NOMO-1 (cell line): Measurements from ENCODE around the gene NTRK2.

Experiments used
- DNase-seq, 2 experiments: peaks; one replicate each; lab custom pipeline; 2025; ENCODE audit not compliant: unreplicated experiment in 2 of 2; lab: John Stamatoyannopoulos, UW

Gene NTRK2

DNA sequence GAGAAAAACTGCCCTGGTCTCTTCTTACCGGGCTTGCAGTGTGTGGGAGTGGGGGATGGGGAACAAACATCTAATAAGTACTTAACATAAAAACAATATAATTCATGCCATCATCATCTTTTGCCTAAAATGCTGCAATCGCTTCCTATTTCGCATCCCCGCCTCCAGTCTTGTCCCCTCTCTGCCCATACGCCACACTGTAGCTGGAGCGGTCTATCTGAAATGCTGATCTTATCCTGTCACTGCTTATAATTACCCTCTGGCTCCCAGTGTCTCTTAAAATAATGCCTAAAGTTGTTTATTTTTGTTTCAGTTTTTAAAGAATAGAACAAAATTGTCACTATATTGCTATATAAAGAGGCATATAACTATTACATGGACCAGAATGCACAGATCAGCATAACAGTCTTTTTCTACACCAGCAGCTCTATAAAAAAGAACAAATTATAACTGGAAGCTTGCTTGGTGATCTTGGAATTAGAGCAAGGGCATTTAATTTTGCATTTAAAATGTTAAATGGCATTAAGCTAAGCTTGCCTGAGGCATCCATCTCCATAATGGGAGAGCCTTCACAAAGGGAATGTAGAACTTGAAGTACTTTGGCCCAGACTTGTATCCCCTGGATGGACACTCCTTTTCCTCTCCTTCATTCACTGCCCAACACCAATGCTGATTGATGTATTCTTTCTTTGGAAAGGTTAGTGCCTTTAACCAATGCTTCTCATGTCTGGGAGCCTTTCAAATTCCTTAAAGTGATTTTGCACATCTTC is 12.2 kb downstream of the NTRK2 start:
- DNase-seq, result no peak

DNA sequence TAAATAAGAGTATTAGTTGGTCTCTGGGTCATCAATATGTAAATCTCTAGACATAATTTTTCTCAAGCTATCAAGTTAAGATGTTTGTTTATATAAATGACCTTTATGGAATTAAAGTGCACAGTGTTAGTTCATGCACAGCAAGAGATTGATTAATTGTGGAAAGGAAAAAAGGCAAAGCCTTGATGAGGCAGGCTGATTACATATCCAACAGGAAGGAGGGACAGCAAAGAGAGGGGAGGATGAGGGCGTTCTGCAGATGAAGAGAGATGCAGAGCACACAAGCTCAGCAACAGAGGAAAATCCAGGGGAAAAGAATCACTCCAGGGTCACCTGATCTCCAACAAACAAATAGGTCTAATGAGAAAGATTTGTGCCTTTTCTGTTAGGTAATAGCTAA is 16.5 kb downstream of the NTRK2 start:
- DNase-seq, result no peak

DNA sequence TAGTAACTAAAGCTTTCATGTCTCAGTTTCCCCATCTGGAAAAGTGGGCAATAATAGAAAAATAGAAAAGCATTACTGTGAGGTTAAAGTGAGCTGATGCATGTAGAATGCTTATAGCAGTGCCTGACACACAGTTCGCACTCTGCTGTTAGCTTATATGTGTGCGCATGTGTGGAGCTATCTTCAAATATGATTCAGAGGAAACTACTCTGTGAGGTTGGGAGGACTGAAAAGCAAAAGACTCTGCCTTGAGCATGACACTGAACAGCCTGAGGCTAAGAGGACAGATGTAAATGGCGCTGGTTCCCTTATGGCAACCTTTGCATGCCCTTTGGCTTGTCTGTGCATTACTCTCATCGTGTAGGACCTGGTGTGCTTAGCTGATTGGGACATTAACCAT is 19.4 kb downstream of the NTRK2 start:
- DNase-seq, result no peak

DNA sequence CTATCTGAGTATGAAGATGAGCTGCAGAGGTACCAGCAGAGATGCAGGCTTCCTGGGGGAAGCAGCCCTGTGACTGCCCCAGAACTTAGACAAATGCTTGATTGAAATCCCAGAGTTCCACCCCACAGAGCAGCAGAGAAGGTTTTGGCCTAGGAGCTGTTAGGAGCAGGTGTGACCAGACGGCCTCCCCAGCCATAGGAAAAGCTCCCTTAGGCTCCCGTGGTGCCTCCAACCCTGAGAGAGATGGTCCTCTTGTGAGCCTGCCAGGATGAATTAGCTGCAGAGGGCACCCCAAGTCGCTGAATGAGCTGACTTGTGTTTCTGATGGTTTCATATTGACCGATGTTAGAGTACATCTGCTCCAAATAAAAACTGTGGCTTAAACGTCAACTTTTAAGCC is 22.1 kb downstream of the NTRK2 start:
- no peak for DNase-seq

DNA sequence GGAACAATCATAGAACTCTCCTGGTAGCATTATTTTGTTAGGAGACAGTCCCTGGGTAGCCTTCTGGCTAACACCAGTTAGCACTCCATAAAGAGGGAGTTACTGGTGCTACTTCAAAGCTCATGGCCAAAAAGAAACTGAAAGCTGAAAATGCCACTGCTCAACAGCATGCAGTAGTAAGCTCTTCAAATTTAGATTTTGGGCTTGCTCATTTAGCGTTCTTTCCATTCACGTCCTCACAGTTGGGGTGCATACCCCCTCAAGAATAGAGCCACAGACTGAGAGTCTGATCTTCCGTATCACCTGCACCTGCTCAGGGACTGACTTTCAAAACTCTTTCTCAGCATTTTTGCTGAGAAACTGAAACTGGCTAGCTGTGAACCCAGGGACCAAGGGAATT is 24.7 kb downstream of the NTRK2 start:
- DNase-seq, result no peak

DNA sequence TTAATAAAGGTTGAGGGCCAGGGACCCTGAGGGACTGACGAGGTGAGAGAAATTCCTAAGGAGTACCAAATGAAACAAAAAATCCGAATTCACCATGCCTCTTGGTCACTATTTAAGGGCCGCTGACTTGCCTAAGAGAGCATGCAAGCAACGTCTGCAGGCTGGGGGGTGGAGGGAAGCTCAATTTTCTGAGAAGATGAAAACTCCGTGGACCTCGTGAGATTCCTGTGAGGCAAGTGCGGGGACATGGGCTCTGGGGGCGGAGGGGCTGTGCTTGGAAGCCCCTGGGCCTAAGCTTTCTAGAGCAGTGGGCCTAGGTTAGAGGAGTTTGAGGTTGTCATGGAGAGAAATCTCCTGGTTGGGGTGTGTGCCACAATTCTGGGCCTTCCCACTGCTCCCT is 27.5 kb downstream of the NTRK2 start:
- DNase-seq, result no peak

DNA sequence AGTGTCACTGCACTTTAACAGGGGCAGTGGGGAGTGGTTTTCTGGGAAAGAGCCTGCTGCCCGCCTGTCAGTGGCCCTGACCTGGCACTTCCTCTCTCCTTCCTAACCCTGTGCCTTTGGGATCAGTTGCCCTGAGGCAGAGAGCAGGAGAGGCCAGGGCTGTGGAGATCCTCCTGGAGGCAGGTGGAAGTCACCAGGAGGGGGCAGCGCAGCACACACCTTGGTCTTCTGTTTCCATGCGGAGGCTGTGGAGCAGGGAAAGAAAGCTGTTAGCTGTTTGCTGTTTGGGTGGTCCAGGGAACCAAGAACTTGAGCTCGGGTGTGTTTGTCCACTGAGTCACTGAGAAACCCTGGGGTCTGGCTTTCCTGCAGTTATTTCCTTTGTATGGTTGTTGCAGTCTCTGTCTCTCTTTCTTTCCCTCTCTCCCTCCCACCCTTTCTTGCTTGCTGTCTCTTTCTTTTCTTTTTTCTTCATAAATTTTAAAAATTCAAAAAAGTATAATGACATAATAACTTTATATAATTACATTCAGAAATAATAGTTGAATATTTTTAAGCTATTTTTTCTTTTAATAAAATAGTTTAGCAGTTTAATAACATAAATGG is 28.1 kb downstream of the NTRK2 start:
- DNase-seq, result no peak

DNA sequence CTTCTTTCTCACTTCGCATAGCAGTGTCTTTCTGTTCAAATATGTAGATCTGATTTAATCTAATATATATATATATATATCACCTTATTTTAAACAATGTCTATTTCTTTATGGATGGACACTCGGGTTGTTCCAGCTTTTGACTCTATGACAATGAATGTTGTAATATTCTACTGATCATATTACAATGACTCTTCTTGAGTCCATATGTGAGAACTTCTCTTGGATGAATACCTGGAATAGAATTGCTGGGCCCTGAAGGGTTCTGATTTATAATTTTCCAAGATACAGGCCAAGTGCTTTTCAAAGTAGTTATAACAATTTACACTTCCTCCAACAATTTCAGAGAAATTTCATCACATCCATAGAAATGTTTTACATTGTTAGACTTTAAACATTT is 28.8 kb downstream of the NTRK2 start:
- DNase-seq, result no peak

DNA sequence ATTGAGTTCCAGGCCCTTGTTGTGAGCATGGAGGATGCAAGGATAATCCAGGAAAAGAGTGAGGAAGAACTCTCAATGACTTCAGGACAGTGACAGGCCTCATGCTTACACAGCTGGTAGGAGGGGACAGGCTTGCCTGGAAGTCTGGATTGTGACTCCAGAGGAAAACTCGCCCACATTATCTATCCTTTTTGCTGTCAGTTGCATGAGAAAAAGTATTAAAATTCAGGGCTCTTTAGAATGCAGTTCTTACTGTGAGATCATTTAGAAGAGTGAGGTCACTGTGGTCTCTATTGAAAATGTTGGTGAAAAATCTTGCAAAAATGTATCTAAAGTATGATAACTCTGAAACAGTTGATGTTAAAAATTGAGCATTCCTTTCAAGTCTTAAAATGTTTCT is 30.5 kb downstream of the NTRK2 start:
- no peak for DNase-seq

DNA sequence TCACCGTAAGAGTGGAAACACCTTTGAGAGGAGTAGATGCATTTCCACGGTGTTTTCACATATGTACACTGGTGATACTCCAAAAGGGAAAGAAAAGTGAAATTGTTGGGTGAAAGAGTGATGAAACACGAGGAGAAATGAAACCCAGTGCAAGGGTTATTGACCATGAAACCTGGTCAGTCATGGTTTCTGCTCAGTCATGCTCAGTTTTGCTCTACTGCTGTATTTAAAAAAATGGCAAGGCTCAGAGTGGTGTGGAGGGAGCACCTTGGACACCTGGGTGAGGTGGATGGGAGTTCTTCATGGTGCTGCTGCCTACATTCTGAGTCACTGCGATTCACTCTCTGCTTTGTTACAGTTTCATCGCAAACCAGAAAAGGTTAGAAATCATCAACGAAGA is 32.3 kb downstream of the NTRK2 start:
- DNase-seq, result no peak

DNA sequence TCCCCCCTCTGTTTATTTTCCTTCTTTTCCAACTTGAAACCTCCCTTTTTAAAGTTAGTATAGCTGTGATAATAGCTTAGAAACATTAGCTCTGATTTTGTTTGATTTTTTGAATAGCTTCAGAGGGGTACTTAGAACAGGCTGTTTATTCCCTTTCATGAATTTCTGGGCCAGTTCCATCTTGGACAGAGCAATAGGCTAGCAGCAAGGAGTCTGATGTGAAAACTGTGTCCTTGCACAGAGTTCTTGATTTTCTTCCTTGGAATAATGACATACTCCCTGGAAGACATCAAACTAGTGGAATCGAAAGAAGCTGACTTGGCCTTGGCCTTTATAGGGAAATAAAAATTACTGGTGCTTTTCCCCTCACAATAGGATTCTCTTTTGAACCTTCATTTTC is 32.9 kb downstream of the NTRK2 start:
- no peak for DNase-seq

DNA sequence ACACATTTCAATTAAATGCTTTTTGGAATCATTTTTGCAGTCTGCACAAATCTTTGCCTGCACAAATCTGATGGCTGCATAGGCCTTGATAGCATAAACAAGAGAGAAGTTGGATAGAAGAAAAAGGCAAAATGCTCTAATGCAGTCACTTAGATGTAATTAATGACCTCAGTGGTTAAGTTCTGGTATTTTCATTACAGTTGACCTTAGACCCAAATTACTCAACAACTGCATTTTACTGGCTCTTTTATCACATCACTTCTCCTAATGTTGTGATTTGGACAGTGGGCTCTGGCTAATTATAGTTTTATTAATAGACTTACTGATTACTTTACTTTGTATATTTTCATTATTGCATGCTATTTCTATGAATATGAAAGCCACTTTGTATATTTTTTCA is 34.3 kb downstream of the NTRK2 start:
- DNase-seq, result peak in 1 of 2 experiments; percentile 8

DNA sequence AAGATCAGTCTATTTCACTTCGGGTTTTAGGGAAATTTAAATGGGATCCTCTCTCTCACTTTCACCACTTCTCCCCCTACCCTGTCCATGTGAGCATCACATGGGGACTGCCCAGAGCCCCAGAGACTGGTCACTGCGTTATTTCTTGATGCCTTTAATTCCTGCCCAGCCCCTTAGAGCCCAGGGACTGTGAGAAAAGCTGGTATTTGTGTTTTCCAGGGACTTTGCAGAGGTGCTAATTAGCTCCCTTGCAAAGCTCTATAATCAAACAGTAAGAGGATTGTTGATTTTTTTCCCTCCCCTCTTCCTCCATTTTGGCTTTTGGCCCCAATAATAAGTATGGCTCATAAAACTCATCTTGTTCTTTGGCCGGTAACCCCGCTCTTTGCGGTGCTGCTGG is 35.6 kb downstream of the NTRK2 start:
- no peak for DNase-seq

DNA sequence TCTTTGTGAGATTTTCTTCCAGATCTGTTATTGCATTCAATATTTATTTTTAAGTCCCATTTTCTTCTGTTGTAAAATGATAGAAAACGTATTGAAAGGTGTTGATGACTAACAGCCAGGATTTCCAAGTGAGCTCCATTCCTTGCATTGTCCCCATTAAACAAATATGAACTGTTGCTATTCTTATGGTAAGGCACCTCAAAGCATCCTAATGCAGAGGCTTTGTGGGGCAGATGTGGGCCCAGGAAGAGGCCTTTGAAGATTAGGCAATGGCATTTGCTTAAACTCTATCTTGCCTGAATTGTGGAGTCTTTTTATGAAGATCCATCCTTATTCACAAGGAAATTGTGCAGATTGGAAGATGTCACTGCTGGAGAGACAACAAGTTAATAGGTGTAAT is 38.9 kb downstream of the NTRK2 start:
- DNase-seq, result no peak

DNA sequence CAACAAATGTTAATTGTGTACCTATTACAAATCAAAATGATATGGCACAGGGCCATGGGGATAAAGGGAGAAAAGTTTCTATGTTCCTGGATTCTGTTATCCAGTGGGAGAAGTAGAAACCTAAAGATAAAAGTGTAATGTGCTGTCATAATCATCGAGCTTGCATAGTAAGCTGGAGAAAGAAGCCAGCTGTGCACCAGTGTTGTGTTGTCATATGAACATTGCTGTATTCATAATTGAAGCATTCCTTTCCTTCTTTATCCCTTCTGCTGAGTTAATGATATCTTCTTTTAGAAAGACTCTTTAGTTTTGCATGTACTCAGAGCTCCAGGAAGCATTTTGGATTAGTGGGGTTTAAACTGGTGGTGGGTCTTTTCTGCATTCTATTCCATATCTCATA is 39.5 kb downstream of the NTRK2 start:
- DNase-seq, result no peak

DNA sequence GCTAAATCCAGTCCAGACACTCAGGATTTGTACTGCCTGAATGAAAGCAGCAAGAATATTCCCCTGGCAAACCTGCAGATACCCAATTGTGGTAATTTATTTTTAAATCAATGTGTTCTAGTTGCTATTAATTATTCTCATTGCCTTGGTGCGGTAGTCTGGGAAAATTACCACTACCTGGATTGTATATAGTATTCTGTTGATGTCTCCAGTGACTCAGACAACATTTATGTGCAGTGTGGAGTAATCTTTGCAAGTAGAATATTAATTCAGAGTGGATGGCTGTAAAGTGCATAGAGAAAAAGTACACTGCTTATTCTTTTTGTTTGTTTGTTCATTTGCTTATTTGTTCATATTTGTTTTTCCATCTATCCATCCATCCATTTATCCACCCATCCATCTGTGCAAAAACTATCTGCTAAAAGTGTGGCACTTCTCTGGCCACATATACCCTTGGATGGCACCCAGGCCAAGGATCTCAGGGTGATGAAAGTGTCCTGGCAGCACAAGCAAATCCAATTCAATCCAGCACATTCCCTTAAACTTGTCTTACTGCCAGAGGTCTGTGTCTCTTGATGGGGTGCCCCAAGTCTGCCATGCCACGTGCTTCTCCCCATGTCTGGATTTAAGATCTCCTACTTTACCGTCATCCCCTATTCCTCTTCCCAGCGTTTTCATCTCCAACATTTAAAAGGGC is 41.3 kb downstream of the NTRK2 start:
- DNase-seq, result no peak

DNA sequence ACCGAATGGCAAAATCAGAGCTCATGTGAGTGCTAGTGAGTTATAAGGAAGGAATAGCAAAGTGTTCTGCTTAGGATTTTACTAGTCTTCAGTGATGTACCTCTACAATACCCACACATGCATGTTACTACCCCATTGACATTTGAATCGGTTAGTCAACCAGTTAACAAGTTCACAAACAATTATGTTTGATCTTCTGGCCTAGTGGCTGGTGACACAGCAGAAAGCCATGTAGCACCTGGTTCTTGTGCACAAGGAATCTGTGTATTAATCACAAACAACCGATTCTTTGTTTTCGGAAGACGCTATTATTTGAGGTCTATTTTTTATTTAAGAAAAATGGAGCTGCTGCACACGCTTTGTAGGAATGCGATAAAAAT is 41.9 kb downstream of the NTRK2 start:
- DNase-seq, result no peak

DNA sequence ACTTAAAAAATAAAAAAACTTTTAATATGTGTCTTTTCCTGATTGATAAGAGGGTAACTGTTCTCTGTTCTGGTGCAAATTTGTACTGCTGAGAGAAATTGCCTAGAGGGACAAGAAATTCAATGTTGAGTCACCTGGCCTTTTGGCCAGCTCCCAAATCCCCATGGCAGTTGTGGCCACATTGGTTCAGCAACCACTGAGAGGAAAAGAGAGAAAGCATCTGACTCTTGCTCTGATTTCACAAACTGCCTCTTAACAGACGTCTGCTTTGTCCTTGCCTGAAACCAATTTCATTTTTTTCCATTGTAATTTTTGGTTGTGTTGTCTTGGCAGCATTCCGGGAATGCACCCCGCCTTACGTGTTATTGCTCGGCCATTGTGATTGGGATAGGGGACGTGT is 42.4 kb downstream of the NTRK2 start:
- DNase-seq, result peak in 1 of 2 experiments; percentile 3

DNA sequence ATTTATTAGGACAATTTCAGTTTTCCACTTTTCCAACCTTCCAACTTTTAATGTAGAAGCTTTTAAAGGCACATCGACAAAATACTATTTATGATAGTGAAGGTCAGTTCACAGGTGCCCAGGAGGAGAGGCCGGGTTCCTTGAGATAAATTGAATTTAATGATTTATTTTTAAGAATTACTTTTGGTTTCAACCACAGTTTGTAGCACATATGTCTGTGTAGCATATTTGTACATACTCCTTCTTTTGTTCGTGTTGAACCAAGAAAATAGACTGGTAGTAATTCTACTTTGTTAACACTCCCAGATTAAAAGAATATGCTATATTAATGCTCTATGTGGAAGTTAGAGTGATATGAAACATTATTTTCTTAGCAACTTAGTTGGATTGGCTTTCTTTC is 46.7 kb downstream of the NTRK2 start:
- no peak for DNase-seq

DNA sequence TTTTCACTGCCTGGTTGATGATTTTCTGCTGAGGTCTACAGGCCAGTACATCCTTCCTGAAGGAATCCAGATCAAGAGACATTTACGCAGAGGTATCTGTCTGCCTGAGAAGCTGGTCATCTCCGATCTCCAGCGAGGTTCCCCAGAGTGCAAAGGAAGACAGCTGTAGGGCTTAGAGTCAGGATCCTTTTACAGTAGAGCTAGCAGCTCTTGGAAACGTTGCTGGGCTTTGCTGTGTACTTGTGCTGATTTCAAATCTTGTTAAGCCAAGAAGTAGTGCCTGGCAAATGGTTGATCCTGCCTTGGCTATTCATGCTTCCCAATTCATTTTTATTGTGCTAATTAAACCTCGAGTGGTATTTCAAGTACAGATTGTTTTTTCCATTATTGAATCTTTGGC is 48.9 kb downstream of the NTRK2 start:
- no peak for DNase-seq

DNA sequence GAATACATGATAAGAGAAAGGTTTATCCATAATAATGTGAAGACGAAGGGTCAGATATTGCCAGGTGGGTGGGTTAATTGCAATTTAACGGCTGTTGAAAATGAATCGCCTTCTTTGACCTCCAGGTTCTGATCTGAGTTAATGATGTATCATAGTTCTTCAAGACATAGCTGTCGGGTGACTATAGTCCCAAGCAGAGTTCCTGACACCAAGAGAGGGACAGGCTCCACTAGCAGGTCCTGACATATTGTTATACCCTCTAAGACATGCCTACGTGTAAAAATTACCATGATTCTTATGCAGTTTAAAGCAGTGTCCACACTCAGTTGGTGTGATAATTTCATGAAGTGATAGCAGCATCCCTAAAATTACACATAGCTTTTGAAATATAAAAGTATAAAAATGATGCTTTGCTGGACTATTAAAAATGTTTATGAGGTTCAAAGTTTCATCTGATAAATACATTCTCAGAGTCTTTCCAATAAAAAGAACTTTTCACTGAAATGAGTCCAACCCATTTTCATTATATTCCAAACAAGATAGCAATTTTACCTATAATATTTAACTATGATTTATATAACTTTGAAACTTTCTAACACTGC is 53.0 kb downstream of the NTRK2 start:
- no peak for DNase-seq

DNA sequence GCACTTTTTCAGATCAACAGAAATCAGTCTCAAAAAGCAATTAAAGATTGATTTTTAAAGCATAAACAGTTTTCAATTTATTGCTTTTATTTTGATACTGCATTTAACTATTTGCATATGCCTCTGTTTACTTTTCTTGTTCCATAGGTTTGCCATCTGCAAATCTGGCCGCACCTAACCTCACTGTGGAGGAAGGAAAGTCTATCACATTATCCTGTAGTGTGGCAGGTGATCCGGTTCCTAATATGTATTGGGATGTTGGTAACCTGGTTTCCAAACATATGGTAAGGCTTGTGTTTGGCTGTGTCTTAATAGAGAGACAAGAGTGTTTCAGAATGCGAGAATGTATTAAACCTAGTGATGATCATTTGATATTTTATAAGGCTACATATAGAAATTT is 53.9 kb downstream of the NTRK2 start:
- no peak for DNase-seq
